HL-60/S4 treated with retinoic acid at 250 ng/mL for 4 days and 3 days (cell line): ENCODE data around the gene ISCA1.

Source experiments
- in situ Hi-C: fragments of 300-500 bp; cut with MboI; formaldehyde crosslinking; loops from 2 replicates; pipeline ENCODE4 v1.7.0; 2022; ENCODE audit warnings: low sequenced_read_pairs

ISCA1 gene

DNA sequence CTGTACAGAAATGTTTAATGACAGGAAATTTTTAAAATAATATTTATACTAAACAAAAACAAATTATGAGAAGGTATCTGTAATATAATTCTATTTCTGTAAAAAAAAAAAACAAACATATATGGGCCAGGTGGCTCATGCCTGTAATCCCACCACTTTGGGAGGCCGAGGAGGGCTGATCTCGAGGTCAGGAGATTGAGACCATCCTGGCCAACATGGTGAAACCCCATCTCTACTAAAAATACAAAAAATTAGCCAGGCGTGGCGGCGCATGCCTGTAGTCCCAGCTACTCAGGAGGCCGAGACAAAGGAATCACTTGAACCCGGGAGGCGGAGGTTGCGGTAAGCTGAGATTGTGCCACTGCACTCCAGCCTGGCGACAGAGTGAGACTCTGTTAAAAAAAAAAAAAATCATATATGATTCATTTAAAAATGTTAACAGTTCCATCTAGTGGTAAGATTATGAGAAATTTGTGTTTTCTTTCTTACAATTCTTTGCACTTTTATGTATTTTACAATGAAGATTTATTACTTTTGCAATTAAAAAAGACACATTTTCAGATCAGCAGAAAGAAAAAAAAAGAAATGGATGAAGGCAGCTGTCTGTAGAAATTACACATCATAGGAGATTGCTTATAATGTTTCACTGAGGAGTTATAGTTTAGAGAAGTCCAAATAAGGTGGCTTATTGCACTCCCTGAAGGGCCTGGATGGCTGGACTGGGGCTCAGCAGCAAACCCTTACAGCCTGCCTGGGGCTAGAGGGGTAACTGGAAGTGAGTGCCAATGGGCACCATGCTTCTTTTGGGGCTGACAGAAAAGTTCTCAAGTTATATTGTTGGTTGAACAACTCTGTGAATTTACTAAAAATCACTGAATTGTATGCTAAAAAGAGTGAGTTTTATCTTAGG is 43.2 kb downstream of the ISCA1 start:
- in situ Hi-C loops, result no loop called here

DNA sequence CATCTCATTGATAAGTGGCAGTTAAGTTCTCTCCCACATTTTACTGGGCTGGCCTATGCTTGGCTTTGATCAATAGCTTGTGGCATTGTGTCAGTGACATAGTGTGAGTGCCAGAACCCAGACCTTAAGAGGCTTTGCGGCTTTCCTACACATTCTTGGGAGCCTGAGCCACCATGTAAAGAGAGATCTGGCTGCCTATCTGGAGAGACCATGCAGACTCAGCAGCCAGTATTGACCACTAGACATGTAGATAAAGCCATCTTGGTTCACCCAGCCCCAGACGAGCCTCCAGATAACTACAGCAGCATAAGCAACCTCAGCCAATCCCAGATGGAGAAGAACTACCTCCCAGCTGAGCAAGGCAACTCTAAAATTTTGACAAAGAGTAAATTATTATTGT is 51.5 kb downstream of the ISCA1 start:
- in situ Hi-C loops, result no loop called here

DNA sequence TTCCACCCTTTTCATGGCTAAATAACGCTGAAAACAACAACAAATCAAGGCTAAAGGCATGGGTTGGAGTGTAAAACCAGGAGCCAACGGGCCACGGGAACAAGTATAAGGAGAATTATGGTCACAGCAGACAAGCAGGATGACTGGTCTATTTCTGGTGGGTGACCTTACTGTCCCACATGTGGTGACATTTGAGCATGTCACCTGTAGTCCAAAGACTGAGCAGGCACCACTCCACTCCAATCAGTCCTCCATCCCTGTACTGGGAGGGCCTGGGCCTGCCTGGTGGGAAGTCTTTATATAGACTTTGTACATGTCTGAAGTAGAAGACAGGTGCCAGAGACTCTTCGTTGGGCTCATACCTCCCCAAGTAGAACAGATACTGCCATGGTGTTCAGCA is 59.7 kb downstream of the ISCA1 start:
- in situ Hi-C loops, result no loop called here

DNA sequence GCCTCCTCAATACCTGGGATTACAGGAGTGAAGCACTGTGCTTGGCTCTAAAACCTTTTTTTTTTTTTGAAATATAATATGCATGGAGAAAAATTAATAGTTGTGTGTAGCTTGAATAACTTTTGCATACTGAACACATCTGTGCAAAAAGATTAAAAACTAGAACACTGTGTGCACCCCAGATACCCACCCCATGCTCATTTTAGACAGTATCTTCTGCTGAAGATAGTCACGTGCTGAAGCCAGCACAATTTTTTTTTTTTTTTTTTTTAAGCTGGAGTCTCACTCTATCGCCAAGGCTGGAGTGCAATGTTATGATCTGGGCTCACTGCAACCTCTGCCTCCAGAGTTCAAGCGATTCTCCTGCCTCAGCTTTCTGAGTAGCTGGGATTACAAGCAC is 62.7 kb downstream of the ISCA1 start:
- in situ Hi-C loops, result no loop called here

DNA sequence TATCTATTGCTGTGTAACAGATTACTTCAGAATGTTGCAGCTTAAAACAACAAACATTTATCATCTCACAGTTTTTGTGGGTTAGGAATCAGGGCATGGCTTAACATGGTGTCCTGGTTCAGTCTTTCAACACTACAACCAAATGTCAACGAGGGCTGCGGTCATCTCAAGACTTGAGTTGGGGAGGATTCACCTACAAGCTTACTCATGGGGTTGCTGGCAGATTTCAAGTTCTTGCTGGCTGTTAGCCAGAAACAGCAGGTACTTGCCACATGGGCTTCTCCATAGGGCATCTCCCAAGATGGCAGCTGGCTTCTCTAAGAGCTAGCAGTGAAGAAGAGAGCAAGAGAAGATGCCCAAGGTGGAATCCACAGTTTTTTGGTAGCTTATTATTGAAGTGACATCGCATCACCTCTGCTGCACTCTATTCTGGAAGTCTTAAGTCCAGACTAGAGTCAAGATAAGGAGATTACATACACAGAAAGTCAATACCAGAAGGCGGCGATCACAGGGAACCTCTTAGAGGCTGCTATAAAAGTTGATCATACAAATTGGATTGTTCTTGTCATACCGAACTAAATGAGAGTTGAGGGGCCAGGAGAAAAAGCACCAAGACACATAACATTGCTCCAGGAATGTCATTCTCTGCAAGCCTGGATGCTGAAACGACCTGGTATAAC is 65.1 kb downstream of the ISCA1 start:
- in situ Hi-C loops, result no loop called here
